WTC11 (cell line): ENCODE measurements around the gene OR9Q1.

Experiments
- CTCF ChIP-seq: fragments of 200-600 bp; IDR thresholded peaks from 2 replicates; pipeline ENCODE4 v1.8.0; 2022; ENCODE audit warnings: antibody characterized with exemption
- FOXK1 ChIP-seq: sonication (generic); formaldehyde crosslinking; IDR thresholded peaks from 2 replicates; pipeline ENCODE4 v1.8.0; 2022; ENCODE audit warnings: mild to moderate bottlenecking, moderate library complexity, missing genetic modification reagents

DNA sequence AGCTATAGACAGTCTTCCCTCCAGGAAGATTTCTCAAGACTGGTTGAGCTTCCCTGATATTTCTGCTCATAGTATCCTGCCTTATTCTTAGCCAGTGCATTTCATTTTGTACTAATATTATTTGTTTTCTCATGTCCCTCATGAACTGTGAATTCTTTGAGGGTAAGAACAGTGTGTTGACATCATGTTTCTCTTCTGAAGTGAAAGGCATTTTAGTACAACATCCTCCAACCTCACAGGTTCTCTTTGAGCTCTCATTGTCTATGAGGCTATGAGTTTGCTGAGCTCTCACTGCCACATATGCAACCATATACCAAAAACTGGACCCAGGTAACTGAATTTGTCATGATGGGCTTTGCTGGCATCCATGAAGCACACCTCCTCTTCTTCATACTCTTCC lies 7.0 kb downstream of the OR9Q1 start, which contains the start of gene OR6Q1:
- TF ChIP-seq FOXK1, result no peak
- no peak for TF ChIP-seq CTCF
